GM23248 (cell line): ENCODE data around the gene ERC2. TPM values are rescaled to one million over a fixed set of nuclear protein-coding genes. Genes with fewer than 3 reads are reported as not detected.

Source experiments
- DNase-seq: peaks from one replicate; pipeline ENCODE4 v3.0.0-alpha.2; 2015
- H2AFZ ChIP-seq: fragments of 200-600 bp; sonication (generic); 2 replicates; pipeline ENCODE4 v1.6.1; 2016; ENCODE audit warnings: antibody characterized with exemption
- H3F3A ChIP-seq: fragments of 200-600 bp; sonication (generic); 2 replicates; pipeline ENCODE4 v1.6.1; 2016; ENCODE audit warnings: mild to moderate bottlenecking, antibody characterized with exemption, mixed run types; ENCODE audit not compliant: insufficient read depth
- H3K27ac ChIP-seq: fragments of 200-600 bp; sonication (generic); 2 replicates; pipeline ENCODE4 v1.5.1; 2016; ENCODE audit warnings: mild to moderate bottlenecking
- H3K27me3 ChIP-seq: fragments of 200-600 bp; sonication (generic); replicated peaks from 2 replicates; pipeline ENCODE4 v1.6.1; 2016; ENCODE audit warnings: mild to moderate bottlenecking; ENCODE audit not compliant: insufficient read depth
- H3K36me3 ChIP-seq: fragments of 200-600 bp; sonication (generic); 2 replicates; pipeline ENCODE4 v1.6.1; 2016; ENCODE audit warnings: low read depth, mild to moderate bottlenecking
- H3K4me1 ChIP-seq: fragments of 200-600 bp; sonication (generic); 2 replicates; pipeline ENCODE4 v1.6.1; 2016; ENCODE audit warnings: mild to moderate bottlenecking; ENCODE audit not compliant: insufficient read depth
- H3K4me2 ChIP-seq: fragments of 200-600 bp; sonication (generic); one replicate; pipeline ENCODE4 v1.6.1; 2016; ENCODE audit warnings: mild to moderate bottlenecking; ENCODE audit not compliant: unreplicated experiment
- H3K4me3 ChIP-seq: fragments of 200-600 bp; sonication (generic); 2 replicates; pipeline ENCODE4 v1.5.1; 2016; ENCODE audit warnings: mild to moderate bottlenecking
- H3K79me2 ChIP-seq: fragments of 200-600 bp; sonication (generic); 2 replicates; pipeline ENCODE4 v1.6.1; 2016; ENCODE audit warnings: mild to moderate bottlenecking; ENCODE audit not compliant: insufficient read depth
- H3K9ac ChIP-seq: fragments of 200-600 bp; sonication (generic); 2 replicates; pipeline ENCODE4 v1.6.1; 2016; ENCODE audit warnings: mild to moderate bottlenecking
- H3K9me2 ChIP-seq: fragments of 200-600 bp; sonication (generic); 2 replicates; pipeline ENCODE4 v1.6.1; 2016; ENCODE audit warnings: mixed run types, mild to moderate bottlenecking, moderate library complexity; ENCODE audit not compliant: insufficient read depth
- H3K9me3 ChIP-seq: fragments of 200-600 bp; sonication (generic); one replicate; pipeline ENCODE4 v1.6.1; 2017; ENCODE audit warnings: low read depth
- H4K20me1 ChIP-seq: fragments of 200-600 bp; sonication (generic); 2 replicates; pipeline ENCODE4 v1.6.0; 2016; ENCODE audit not compliant: insufficient read depth
- EZH2 ChIP-seq: fragments of 200-600 bp; sonication (generic); IDR thresholded peaks from 2 replicates; pipeline ENCODE4 v1.6.1; 2018; ENCODE audit warnings: antibody characterized with exemption, mild to moderate bottlenecking; ENCODE audit not compliant: insufficient read depth, poor library complexity, severe bottlenecking
- EZH2phosphoT487 ChIP-seq: fragments of 200-600 bp; sonication (generic); IDR thresholded peaks from 2 replicates; pipeline ENCODE4 v1.6.1; 2018; ENCODE audit warnings: antibody characterized with exemption, moderate library complexity, mild to moderate bottlenecking, low read depth; ENCODE audit not compliant: insufficient read depth
- WGBS, 2 experiments: methylation state at CpG; one replicate each; pipeline ENCODE4 v1.1.6; 2015 to 2017; ENCODE audit warnings: low lambda C conversion rate in 2 of 2, low coverage in 1 of 2; ENCODE audit errors: missing lambda C conversion rate in 2 of 2; 5-methylcytosine and 5-hydroxymethylcytosine counted together
- in situ Hi-C: fragments of 300-500 bp; cut with MboI; formaldehyde crosslinking; loops from 2 replicates; pipeline ENCODE4 v1.15.0; 2020
- polyA plus RNA-seq: library from polyadenylated mRNA; unstranded; fragments of >200 nt; fragmentation: Nextera tagmentation; extraction: Ambion mirVana; gene quantifications from 2 replicates; pipeline ENCODE4 v1.2.1, GENCODE V29; 2016
- total RNA-seq: library from RNA; depleted of rRNA; stranded (reverse); fragments of >200 nt; shearing (Covaris generic); gene quantifications from 2 replicates; pipeline ENCODE4 v1.2.3, GENCODE V29; 2014

ERC2 gene
- total and polyA plus RNA-seq, 2 experiments from 2014 or later, result not detected

DNA sequence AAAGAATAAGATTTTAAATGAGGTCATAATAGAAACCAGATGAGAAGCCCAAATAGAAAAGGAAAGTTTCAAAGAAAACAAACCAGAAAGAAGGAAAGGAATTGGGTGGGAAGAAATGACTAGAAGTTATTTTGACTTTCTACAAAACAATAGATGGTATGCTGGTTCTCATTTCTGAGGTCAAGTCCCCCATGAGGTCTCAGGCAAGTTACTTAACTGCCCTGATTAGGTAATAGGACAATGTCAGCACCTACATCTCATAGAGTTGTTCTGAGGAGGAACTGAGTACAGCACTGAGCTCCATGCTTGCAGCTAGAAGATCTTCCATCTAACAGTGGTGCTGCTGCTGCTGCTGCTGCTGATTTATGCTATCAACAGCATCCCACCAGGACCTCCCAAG, 185.9 kb downstream of the ERC2 start:
- Histone ChIP-seq H3K27me3 (no peaks in the 10 kb centered on the region), H3K27ac (no peak overlapping the region), H3F3A (no peaks in the 10 kb centered on the region), H3K9me3 (no peaks in the 10 kb centered on the region), H4K20me1 (no peaks in the 10 kb centered on the region), H2AFZ (no peak overlapping the region), H3K4me3 (no peak overlapping the region), H3K4me1 (no peaks in the 10 kb centered on the region), H3K36me3 (no peaks in the 10 kb centered on the region), H3K4me2 (no peak overlapping the region), H3K9ac (no peak overlapping the region), H3K79me2 (no peaks in the 10 kb centered on the region), H3K9me2 (no peaks in the 10 kb centered on the region)
- in situ Hi-C loops, result no loop called here
- TF ChIP-seq EZH2phosphoT487, result no peak
- no peak for TF ChIP-seq EZH2
- no peak for DNase-seq

GRCh38 chr3:56277236-56277635, 191.0 kb downstream of the ERC2 start:
- in situ Hi-C loops, result no loop called here
- WGBS, 2 experiments, result 31 to 35% methylated on average over 1 of the region's 1 CpG
- no peak overlapping the region for H3K27ac ChIP-seq
- H3K27me3 ChIP-seq, result no peaks in the 10 kb centered on the region
- no peaks in the 10 kb centered on the region for H3F3A ChIP-seq
- no peaks in the 10 kb centered on the region for H3K9me3 ChIP-seq
- no peak overlapping the region for H3K4me3 ChIP-seq
- H3K36me3 ChIP-seq, result no peaks in the 10 kb centered on the region
- no peak overlapping the region for H2AFZ ChIP-seq
- no peaks in the 10 kb centered on the region for H3K79me2 ChIP-seq
- no peak for DNase-seq
- H3K9me2 ChIP-seq, result no peaks in the 10 kb centered on the region
- H3K4me1 ChIP-seq, result no peaks in the 10 kb centered on the region
- no peaks in the 10 kb centered on the region for H4K20me1 ChIP-seq
- no peak overlapping the region for H3K9ac ChIP-seq
- H3K4me2 ChIP-seq, result no peak overlapping the region
- TF ChIP-seq EZH2 (no peak), EZH2phosphoT487 (no peak)

GRCh38 chr3:56275120-56275519, 193.1 kb downstream of the ERC2 start:
- H3K9me3 ChIP-seq, result no peaks in the 10 kb centered on the region
- no peaks in the 10 kb centered on the region for H4K20me1 ChIP-seq
- H3K4me1 ChIP-seq, result no peaks in the 10 kb centered on the region
- no peak overlapping the region for H3K4me2 ChIP-seq
- no peak overlapping the region for H3K9ac ChIP-seq
- H3K79me2 ChIP-seq, result no peaks in the 10 kb centered on the region
- H3F3A ChIP-seq, result no peaks in the 10 kb centered on the region
- no peak overlapping the region for H3K27ac ChIP-seq
- H3K36me3 ChIP-seq, result no peaks in the 10 kb centered on the region
- H2AFZ ChIP-seq, result no peak overlapping the region
- 9 to 19% methylated on average over 2 of the region's 2 CpGs for WGBS, 2 experiments
- in situ Hi-C loops, result no loop called here
- no peaks in the 10 kb centered on the region for H3K9me2 ChIP-seq
- H3K4me3 ChIP-seq, result no peak overlapping the region
- TF ChIP-seq EZH2 (no peak), EZH2phosphoT487 (no peak)
- no peaks in the 10 kb centered on the region for H3K27me3 ChIP-seq
- no peak for DNase-seq

DNA sequence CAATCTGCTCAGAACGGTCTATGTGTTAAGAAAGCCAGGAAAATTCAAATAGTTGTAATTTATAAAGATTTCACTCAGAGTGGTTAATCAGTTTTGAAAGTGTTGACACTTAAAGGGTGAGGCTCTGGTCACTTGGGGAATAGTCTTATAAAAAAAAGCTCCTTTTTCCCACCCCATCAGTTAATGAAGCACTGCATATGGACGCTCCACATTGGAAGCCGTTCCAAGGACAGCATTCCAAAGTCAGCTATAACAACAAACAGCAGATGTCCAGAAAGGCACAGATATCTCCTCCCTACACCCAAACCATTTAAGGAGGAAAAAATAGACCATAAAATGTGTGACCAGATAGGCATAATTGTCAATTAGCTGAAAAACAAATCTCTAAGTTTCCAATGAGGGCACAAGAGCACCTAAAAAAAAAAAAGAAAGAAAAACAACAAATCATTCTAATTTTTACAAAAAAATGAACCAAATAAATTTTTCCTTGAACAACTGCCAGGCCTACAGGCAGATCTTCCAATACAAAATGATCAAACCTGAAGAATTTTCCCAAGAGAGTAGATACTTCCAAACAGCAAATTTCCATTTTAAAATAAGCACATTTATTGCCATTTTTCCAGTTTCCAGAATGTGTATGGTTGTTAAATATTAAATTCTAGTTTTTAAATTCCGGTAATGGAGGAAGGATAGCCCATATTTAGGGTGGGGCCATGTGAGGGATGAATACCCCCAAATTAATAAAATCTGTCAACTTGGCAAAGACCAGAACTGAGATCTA, 198.3 kb downstream of the ERC2 start:
- 3% methylated on average over 4 of the region's 4 CpGs for WGBS, 2 experiments
- Histone ChIP-seq H3K27me3 (no peaks in the 10 kb centered on the region; the same call in 1 of the 2 replicates), H2AFZ (no peak overlapping the region), H3K9ac (no peak overlapping the region), H3K9me3 (no peaks in the 10 kb centered on the region), H4K20me1 (no peaks in the 10 kb centered on the region), H3K27ac (no peak overlapping the region), H3K4me2 (no peak overlapping the region), H3K79me2 (no peaks in the 10 kb centered on the region), H3F3A (no peaks in the 10 kb centered on the region), H3K36me3 (no peaks in the 10 kb centered on the region), H3K4me3 (no peak overlapping the region), H3K4me1 (no peaks in the 10 kb centered on the region), H3K9me2 (no peaks in the 10 kb centered on the region)
- TF ChIP-seq EZH2phosphoT487 (no peak), EZH2 (no peak)
- in situ Hi-C loops, result loop anchor here (25.0 kb wide), 2 partner anchors 508 to 1433 kb away; no protein-coding TSS in a partner anchor
- DNase-seq, result no peak
